ENCODE results near the gene IGFBP2. TPM values are rescaled to one million over a fixed set of nuclear protein-coding genes. Genes with fewer than 3 reads are reported as not detected.

Gene IGFBP2
- total and polyA plus RNA-seq, 2 of the 8 experiments (the other 6 are each of a cell fraction or from before 2014, with no cell fraction given) = 326 to 782 TPM

GRCh38 chr2:216659276-216659675, 26.1 kb downstream of the IGFBP2 start (continued):
- TF ChIP-seq CHD7 (IDR thresholded peaks at IDR 0.05; ENCODE audit: insufficient replicate concordance, low read length) = no peak
- TF ChIP-seq SIX5 (IDR thresholded peaks at IDR 0.05; ENCODE audit: low read depth, low read length) = no peak
- TF ChIP-seq POU5F1 (IDR thresholded peaks at IDR 0.05; ENCODE audit: low read depth, low read length) = no peak
- TF ChIP-seq SRF (IDR thresholded peaks at IDR 0.05; ENCODE audit: low read depth, low read length) = no peak
- no peak for TF ChIP-seq NANOG (IDR thresholded peaks at IDR 0.05; ENCODE audit: insufficient read depth, low read depth, low read length, poor library complexity, severe bottlenecking)
- no peak for TF ChIP-seq CTCF (IDR thresholded peaks at IDR 0.05; ENCODE audit: control extremely low read depth in 1 of 3, insufficient read depth in 1 of 3, low read depth in 1 of 3, low read length in 3 of 3)
- TF ChIP-seq KDM1A (IDR thresholded peaks at IDR 0.05; ENCODE audit: borderline replicate concordance, low read length) = no peak
- TF ChIP-seq ATF3 (IDR thresholded peaks at IDR 0.05; ENCODE audit: insufficient read depth, low read depth, low read length) = no peak

Data from H1 (cell line).